BE2C (cell line): ENCODE data around the gene SOCS2.
A peak's percentile ranks its signal among the peaks of the same experiment; 100 is the strongest.
"Not testable (repeated sequence)": the region's sequence is repeated elsewhere in the genome, so short reads cannot be mapped to it uniquely, and the experiment has no call there.

Experiments used
- DNase-seq: peaks from one replicate; pipeline ENCODE4 v3.0.0-alpha.2; 2020
- H3K27me3 ChIP-seq: fragments of 250-450 bp; sonication (Bioruptor Pico); 2 replicates; pipeline ENCODE4 v1.5.1; 2020; ENCODE audit warnings: mild to moderate bottlenecking
- H3K36me3 ChIP-seq: fragments of 250-450 bp; sonication (Bioruptor Pico); 2 replicates; pipeline ENCODE4 v1.5.1; 2020; ENCODE audit warnings: mild to moderate bottlenecking
- H3K4me1 ChIP-seq: fragments of 250-450 bp; sonication (Bioruptor Pico); 2 replicates; pipeline ENCODE4 v1.5.1; 2020
- H3K4me3 ChIP-seq: 2 replicates; pipeline ENCODE4 v1.5.1; 2011; ENCODE audit warnings: low read depth, low read length
- H3K9me3 ChIP-seq: fragments of 250-450 bp; sonication (Bioruptor Pico); 2 replicates; pipeline ENCODE4 v1.5.1; 2020
- TF ChIP-seq, protein P1 (sequence below): IDR thresholded peaks from 2 replicates; pipeline ENCODE4 v1.5.1; 2012; ENCODE audit warnings: mild to moderate bottlenecking, low read depth, low read length

Gene SOCS2

DNA sequence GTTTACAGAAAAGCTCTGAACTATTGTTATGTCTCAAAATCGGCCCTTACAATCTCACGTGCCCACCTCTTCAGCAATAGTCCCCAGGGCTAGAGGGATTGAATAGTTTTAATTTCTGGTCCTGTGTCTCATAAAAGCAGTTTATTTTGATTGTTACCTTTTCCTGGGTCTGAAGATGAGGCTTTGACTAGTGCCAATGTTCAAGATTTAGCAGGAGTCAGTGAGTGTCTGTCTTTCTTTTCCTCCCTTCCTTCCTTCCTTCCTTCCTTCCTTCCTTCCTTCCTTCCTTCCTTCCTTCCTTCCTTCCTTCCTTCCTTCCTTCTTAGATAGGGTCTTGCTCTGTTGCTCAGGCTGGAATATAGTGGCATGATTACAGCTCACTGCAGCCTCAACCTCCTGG lies 24.7 kb upstream of the SOCS2 start:
- peaks cover 16% of the 10 kb centered on the region for H3K27me3 ChIP-seq
- TF ChIP-seq, protein P1, sequence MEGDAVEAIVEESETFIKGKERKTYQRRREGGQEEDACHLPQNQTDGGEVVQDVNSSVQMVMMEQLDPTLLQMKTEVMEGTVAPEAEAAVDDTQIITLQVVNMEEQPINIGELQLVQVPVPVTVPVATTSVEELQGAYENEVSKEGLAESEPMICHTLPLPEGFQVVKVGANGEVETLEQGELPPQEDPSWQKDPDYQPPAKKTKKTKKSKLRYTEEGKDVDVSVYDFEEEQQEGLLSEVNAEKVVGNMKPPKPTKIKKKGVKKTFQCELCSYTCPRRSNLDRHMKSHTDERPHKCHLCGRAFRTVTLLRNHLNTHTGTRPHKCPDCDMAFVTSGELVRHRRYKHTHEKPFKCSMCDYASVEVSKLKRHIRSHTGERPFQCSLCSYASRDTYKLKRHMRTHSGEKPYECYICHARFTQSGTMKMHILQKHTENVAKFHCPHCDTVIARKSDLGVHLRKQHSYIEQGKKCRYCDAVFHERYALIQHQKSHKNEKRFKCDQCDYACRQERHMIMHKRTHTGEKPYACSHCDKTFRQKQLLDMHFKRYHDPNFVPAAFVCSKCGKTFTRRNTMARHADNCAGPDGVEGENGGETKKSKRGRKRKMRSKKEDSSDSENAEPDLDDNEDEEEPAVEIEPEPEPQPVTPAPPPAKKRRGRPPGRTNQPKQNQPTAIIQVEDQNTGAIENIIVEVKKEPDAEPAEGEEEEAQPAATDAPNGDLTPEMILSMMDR = no peak
- H3K4me3 ChIP-seq = no peak overlapping the region
- DNase-seq = no peak
- no peaks in the 10 kb centered on the region for H3K36me3 ChIP-seq
- H3K4me1 ChIP-seq = no peaks in the 10 kb centered on the region
- H3K9me3 ChIP-seq = no peaks in the 10 kb centered on the region

- no peaks in the 10 kb centered on the region for H3K9me3 ChIP-seq
- no peaks in the 10 kb centered on the region for H3K4me1 ChIP-seq
- H3K36me3 ChIP-seq = no peaks in the 10 kb centered on the region
- H3K27me3 ChIP-seq = peaks cover 16% of the 10 kb centered on the region
- DNase-seq = no peak
- TF ChIP-seq, protein P1 = no peak
- H3K4me3 ChIP-seq = no peak overlapping the region
Observed at GRCh38 chr12:93549174-93549573, 23.3 kb upstream of the SOCS2 start.

GRCh38 chr12:93550748-93551611 lies 21.5 kb upstream of the SOCS2 start:
- TF ChIP-seq, protein P1 = no peak
- no peak for DNase-seq
- Histone ChIP-seq H3K4me3 (no peak overlapping the region), H3K4me1 (no peaks in the 10 kb centered on the region), H3K9me3 (no peaks in the 10 kb centered on the region), H3K27me3 (peaks cover 16% of the 10 kb centered on the region), H3K36me3 (no peaks in the 10 kb centered on the region)

DNA sequence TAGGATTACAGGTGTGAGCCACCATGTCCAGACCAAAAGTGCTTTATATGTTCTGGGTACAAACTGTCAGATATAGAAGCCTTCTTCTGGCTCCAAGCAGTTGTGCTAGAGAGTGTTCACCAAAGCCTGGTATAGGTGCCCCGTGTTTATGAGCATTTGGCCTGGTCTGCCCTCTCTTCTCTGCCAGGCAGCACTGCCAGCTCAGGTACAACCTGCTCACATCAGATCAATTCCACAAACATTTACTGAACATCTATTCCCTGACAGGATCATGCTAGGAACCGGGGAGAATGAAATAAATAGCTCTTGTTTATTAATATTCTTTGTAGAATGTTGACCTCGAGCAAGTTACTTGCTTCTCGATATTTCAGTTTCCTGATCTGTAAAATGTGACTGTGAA lies 20.0 kb upstream of the SOCS2 start:
- TF ChIP-seq, protein P1 = no peak
- H3K4me3 ChIP-seq = no peak overlapping the region
- no peak for DNase-seq
- H3K9me3 ChIP-seq = no peaks in the 10 kb centered on the region
- no peaks in the 10 kb centered on the region for H3K4me1 ChIP-seq
- no peaks in the 10 kb centered on the region for H3K36me3 ChIP-seq
- peaks cover 16% of the 10 kb centered on the region for H3K27me3 ChIP-seq

- H3K4me3 ChIP-seq, H3K27me3 ChIP-seq, DNase-seq, H3K4me1 ChIP-seq, H3K36me3 ChIP-seq, H3K9me3 ChIP-seq: not testable (repeated sequence)
Observed at GRCh38 chr12:93557879-93558278, 14.6 kb upstream of the SOCS2 start.

DNA sequence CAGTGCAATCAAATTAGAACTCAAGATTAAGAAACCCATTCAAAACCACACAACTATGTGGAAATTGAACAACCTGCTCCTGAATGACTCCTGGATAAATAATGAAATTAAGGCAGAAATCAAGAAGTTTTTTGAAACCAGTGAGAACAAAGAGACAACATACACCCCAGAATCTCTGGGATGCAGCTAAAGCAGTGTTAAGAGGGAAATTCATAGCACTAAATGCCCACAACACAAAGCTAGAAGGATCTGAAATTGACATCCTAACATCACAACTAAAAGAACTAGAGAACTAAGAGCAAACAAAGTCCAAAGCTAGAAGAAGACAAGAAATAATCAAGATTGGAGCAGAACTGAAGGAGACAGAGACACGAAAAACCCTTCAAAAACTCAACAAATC lies 13.8 kb upstream of the SOCS2 start:
- not testable (repeated sequence) for H3K27me3 ChIP-seq, H3K4me3 ChIP-seq, H3K4me1 ChIP-seq, H3K36me3 ChIP-seq, DNase-seq, H3K9me3 ChIP-seq

GRCh38 chr12:93563807-93564538 lies 8.5 kb upstream of the SOCS2 start:
- TF ChIP-seq, protein P1 = peak; percentile 42
- peaks cover 26% of the 10 kb centered on the region for H3K27me3 ChIP-seq
- H3K4me3 ChIP-seq = no peak overlapping the region
- H3K36me3 ChIP-seq = no peaks in the 10 kb centered on the region
- no peak for DNase-seq
- H3K9me3 ChIP-seq = no peaks in the 10 kb centered on the region
- H3K4me1 ChIP-seq = no peaks in the 10 kb centered on the region
